ENCODE results near the gene MUS81.
A peak's percentile ranks its signal among the peaks of the same experiment; 100 is the strongest.

The MUS81 gene

DNA sequence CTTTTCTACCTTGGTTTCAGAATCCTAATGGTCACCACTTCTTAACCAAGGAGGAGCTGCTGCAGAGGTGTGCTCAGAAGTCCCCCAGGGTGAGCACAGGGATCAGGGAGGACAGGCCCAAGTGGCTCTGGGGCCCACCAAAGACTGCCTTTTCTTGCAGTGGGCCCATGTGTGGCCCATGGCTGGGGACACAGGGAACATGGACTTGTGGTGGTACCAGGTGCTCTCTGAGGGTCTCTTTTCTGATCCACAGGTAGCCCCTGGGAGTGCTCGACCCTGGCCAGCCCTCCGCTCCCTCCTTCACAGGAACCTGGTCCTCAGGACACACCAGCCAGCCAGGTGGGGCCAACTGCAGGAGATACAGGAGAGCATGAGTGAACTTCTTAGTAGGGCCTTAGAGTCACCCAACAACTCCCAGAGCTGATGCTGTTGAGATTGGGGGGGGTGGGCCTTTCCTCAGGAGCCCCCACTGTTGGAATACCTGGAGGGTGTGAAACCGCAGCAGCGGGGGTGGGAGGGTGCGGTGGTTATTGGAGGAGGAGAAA is 2.0 kb downstream of the MUS81 start:
- DNase-seq = no peak

DNA sequence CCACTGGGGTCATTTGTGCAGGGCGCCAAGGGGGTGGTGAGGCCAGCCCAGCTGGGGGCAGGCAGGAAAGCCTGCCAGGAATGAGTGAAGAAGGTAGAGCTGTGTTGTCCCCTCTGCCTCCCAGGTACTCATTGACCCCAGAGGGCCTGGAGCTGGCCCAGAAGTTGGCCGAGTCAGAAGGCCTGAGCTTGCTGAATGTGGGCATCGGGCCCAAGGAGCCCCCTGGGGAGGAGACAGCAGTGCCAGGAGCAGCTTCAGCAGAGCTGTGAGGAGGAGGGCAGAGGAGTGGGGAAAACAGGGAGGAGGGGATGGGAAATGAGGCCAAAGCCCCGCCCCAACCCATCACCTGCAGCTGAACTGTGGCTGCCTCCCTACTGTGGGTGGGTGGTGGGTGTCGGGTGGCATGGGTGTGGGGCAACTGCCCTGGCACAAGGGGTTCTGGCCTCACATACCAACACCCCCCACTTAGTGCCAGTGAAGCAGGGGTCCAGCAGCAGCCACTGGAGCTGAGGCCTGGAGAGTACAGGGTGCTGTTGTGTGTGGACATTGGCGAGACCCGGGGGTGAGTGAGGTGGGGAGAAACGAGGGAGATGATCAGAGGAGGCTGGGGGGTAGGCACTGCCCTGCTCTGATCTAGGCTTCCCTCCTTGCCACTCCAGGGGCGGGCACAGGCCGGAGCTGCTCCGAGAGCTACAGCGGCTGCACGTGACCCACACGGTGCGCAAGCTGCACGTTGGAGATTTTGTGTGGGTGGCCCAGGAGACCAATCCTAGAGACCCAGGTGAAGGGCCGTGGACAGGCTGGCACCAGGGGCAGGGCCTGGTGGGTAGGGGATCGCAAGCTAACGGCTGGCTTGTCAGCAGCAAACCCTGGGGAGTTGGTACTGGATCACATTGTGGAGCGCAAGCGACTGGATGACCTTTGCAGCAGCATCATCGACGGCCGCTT is 3.0 kb downstream of the MUS81 start:
- no peak for DNase-seq

DNA sequence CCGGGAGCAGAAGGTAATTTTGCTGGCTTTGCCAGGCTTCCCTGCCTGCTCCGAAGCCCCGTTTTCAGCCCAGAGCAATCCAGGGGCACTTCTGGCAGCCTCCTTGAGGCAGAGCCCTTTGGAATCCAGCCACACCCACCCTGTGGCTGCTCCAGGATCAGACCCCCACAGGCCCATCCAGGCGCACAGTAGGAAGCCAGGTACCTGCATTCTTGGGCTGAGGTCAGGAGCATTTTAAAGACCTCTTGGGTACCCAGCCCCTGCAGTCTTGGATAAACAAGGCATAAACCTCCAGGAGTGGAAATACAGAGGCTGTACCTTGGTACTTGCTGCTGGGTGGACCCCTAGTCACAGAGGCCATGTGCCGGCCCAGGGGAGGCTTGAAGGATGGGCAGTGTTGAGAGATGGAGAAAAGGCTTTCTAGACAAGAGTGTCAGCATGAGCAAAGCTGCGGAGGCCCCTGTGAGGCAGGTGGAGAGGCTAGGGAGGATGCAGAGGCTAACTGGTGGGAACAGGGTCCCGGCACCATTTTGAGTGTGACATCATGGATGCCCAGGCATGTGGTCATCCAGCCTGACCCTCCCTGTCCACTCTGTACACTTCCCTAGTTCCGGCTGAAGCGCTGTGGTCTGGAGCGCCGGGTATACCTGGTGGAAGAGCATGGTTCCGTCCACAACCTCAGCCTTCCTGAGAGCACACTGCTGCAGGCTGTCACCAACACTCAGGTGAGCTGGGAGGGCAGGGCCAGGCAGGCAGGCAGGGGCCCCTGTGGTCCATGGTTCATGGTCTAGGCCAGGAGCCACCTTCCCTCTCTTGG is 3.9 kb downstream of the MUS81 start:
- DNase-seq = no peak

DNA sequence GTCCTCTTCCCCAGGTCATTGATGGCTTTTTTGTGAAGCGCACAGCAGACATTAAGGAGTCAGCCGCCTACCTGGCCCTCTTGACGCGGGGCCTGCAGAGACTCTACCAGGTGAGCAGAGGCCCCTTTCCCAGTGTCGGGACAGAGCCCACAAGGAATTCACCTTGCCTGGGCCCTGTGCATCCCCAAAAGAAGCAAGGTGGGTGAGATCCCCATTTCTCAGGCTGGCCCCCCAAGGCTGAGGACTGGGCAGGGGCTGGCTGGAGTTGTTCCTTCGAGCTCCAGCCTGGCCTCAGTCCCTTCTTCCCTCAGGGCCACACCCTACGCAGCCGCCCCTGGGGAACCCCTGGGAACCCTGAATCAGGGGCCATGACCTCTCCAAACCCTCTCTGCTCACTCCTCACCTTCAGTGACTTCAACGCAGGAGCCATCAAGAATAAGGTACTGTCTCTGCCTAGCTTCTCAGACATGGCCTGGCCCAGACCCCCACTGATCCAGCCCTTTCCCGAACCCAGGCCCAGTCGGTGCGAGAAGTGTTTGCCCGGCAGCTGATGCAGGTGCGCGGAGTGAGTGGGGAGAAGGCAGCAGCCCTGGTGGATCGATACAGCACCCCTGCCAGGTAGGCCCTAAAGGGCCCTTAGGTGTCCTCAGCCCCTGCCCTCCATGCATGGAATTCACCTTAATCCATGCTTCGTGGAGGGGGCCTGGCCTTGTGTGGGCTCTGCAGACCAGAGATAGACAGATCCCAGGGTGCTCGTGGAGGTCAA is 4.7 kb downstream of the MUS81 start:
- DNase-seq = no peak

DNA sequence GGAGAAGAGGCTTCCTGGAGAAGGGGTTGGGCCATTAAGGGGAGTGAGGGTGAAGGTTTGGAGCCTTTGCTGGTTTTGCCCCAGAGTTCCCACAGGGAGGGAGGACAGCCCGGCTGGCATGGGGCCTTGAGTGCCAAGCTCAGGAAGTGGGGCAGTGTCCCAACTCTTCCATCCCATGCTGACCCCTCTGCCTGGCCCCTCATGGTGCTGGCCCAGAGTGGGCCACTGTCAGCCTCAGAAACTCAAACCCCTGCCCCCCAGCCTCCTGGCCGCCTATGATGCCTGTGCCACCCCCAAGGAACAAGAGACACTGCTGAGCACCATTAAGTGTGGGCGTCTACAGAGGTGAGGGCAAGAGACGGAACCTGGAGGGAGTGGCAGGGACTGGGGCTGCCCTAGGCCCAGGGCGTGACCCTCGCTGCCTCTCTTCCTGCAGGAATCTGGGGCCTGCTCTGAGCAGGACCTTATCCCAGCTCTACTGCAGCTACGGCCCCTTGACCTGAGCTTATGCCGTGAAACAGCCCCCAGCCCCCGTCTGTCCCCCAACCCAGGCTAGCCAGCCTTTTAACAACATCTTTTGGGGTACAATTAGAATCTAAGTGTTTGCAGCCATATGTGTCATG is 5.4 kb downstream of the MUS81 start:
- no peak for DNase-seq

DNA sequence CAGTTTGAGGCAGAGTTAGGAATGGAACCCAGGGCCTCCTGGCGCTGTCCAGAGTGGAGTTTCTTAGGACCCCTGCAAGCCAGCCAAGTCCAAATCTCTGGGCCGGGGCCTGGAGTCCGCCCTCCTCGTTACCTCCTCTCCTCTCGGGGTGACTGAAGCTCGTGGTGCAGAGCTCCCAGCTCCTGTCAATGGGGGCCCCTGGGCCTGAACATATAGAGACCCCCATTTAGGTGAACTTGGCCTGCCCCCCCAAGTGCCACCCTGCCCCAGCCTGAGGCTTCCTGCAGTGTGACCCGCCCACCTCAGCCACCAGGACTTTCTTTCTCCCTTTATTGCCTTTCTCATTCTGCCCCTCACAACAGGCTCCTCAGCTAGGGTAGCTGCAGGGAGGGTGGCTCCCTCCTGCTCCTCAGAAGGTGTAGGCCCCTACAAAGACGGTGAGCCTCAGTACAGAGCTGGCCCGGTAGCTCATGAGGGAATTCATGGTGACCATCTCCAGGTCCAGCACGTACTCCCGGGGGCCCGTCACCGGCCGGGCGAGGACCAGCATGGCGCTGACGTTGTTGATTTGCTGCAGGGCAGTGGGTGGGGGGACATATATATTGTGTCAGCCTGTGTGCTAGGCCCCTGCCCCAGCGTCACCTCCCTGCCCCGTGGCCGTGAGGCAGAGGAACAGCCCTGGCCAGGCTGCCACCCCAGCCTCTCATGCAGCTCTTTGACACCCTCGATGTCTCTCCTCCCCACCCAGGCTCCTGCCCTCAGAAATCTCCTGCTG is 6.5 kb downstream of the MUS81 start:
- no peak for DNase-seq

DNA sequence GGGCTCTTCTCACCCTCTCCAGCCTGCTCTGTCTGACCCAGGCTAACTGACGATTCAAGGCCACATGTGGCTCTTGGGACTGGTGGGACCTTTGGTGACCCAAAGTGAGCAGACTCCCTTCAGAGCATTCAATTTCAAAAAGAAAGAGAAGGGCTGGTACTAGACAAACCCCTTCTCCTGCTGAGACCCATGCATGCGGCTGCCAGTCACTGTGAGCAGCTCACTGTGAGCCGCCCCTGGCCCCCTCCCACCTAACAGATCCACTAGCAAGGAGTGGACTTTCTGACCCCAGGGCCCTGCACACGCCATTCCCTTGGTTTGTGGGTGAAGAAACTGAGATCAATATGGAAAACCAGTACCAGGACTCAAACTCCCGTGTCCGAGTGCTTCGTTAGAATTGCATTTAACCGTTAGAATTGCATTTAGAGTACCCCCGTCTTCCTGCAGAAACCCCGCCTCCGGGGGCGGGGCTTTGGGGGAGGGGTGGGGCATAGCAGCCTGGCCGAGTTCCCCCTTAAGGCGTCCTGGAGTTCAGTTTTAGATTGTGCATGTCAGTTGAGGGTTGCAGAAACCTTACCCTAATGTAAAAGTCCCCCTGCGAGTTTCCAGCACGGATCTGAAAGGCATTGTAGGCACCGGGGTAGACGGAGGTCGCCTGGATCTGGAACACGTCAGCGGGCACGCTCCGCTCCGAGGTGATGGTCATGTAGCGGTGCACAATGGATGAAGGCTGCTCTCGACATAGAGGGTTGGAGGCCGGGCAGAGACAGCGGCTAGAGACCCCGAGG is 7.2 kb downstream of the MUS81 start:
- DNase-seq = no peak

DNA sequence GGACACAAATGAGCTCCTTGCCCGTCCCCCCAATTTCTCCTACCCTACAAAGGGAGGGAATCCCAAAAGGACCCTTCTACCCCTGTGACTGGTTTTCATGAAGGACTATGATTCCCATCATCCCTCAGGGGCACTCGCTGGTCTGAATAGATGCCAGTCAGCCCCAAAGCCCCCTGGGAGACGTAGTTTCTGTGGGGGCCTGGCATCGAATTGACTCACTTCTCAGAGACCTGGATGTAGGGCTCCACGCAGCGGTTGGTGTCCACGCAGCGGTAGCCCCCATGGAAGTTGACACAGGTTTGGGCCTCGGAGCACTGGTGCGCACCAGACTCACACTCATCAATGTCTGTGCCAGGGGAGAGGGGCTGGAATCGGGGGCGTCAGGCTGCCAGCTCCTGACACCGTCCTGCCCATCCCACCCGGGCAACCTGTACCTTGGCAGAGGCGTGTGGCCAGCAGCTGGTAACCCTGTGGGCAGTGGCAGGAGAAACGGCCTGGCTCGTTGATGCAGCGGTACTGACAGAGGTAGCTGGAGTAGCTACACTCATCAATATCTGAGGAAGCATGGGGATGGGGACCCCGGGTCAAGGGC is 7.9 kb downstream of the MUS81 start:
- DNase-seq = no peak

DNA sequence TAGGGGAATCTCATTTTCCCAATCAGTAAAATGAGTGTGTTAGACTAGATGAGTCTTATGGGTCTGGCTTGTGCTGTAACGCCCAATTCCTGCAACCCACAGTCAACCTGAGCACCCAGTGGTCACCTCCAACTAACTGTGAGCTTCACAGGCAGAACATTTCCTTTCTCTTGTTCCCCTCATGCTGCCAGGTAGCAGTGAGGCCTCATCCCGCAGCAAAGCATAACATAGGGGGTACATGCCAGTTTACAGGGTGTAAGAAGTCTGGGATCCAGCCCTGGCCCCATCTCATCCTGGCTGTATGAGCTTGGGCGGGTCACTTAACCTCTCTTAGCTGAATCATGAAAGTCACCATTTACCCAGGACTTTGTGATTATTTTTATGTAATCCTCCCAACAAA is 8.7 kb downstream of the MUS81 start:
- DNase-seq = no peak

DNA sequence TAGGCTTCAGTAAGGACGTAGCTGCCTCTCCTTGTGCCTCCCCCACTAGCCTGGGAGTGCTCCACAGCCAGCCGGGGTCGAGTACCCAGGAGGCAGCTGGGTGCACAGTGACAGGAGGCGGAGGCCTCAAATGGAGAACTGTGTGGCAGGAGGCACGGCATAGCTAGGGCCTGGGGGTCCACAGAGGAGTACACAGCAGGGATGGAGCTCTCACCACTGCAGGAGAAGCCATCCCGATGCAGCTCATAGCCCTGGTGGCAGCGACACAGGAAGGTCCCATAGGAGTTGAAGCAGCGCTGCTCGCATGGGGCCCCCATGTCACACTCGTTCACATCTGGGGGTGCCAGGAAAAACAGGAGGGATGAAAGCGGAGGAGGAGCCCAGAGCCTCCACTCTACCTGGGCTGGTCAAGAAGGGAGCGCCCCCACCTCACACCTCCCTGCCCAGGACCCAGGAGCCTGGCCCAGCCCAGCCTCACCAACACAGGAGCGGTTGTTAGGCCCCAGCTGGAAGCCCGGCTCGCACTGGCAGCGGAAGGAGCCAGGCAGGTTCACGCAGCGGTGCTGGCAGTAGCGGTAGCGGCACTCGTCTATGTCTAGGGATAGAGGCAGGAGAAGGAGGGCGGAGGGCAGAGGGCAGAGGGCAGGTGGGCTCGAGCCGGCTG is 9.5 kb downstream of the MUS81 start:
- DNase-seq = no peak

DNA sequence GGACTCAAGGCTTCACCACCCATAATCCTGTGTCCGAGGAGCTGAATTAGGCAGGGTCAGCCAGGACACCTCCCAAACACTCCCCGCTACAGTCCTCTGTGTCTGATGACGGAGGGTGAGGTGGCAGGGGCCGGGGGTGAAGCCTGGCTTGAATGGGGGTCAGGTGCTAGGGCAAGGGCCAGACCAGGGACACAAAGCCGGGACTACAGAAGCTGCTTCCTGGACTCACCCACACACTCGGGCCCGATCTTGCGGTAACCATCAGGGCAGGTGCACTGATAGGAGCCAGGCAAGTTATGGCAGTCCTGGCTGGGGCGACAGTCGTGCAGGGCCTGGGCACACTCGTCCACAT is 10.1 kb downstream of the MUS81 start:
- DNase-seq = no peak

DNA sequence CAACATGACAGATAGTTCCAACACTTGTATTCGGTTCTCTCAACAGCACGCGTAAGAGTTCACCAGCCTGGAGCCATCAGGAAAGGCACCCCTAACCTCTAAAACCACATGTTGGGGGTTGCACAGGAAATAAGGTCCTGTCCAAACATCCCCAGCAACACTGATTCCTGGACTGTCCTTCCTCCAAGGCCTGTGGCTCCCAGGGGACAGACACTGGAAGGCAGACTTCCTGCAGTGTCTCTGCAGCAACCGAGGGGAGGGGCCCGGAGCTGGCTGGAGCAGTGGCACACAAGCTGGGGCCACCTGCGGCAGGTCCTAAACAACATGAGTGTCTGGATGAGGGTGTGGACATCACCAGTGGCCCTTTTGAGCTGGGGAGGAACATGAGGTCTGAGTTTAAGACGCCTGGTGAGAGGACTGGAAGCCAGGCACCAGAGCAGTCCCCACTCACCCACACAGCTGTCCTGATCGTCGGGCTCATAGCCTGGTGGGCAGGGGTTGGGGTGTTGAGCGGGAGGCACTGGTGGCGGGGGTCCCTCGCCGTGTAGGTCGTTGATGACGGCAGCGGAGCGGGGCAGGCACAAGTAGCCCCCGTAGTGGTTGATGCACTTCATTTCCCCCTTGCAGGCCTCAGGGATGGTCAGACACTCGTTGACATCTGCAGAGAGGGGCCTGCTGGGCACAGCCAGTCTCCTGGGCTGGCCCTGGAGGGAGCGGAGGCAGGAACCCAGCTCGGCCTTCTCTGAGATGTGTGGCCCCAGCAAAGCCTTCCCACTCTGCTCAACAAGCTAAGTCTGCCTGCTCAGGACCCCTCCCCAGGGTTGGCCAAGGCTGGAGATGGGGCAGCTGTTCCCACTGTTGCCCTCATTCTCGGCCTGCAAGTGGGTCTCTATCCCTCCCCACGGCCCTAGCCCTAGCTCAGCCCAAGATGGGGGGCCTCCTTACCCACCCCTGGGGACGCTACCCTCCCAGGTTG is 10.8 kb downstream of the MUS81 start:
- no peak for DNase-seq

DNA sequence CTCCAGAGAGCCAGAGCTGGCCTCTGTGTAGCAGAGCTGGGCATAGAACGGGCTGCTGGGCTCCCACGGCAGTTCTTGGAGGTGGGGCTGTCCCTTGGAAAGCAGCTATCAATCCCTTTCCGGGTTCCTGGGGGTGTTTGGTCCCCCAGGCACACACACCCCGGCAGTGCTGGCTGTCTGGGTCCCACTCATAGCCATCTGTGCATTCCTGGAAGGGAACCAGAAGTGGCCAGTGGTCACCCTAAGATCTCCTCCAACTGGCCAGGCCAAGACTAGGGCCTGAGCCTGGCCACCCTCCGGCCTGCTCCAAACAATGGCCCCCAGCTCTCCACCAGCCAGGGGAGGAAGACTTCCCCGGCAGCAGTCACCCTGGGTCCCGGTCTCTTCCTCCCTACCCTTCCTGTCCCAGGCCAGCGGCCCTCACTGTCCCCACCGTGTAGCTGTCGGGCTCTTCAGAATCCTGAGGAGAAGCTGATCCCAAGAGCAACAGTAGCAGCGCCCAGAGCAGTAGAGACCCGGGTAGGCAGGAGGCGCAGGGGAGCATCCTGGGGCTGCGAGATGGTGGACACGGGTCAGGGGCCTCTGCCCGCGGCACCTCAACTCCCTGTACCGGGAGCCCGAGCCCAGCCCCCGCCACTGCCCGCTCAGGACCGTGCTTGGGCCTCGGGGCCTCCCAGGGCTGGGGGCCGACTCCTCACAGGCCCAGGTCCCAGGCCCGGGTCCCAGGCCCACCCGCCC is 11.7 kb downstream of the MUS81 start:
- DNase-seq = no peak

DNA sequence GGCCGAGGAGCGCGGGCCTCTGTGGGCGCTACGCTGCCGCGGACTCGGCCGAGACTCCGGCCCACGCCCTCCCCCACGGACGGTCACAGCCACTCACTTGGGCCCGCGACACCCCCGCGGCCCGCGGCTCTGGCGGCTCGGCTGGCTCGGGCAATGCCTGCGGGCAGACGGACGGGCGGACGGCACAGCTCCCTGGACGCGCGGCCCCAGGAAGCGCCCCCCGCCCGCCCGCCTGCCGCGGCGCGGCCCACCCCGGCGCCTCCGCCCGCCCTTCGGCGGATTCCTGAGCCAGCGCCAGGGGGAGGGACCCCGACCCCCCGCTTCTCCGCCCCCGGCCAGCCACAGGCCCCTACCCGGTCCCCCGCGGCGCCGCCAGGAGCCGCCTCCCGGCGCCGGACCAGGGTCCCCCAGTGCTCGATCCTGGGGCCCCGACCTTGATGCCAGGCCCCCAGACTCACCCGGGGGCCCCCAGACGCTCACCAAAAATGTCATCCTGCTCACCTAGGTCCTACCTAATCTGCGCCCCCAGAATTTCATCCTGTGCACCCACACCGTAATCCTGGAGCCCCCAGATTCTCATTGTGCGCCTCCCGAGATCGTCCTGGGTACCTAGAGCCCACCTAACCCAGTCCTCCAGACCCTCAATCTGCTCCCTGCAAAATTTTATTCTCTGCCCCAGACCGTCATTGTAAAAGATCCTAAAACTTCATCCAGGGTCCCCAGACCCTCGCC is 12.5 kb downstream of the MUS81 start, which contains the start of gene EFEMP2:
Gene EFEMP2 (minus strand): TSS at position 215 of the 732 bp plus-strand sequence. CDS start 446 bp downstream, outside the sequence.
- DNase-seq = no peak

DNA sequence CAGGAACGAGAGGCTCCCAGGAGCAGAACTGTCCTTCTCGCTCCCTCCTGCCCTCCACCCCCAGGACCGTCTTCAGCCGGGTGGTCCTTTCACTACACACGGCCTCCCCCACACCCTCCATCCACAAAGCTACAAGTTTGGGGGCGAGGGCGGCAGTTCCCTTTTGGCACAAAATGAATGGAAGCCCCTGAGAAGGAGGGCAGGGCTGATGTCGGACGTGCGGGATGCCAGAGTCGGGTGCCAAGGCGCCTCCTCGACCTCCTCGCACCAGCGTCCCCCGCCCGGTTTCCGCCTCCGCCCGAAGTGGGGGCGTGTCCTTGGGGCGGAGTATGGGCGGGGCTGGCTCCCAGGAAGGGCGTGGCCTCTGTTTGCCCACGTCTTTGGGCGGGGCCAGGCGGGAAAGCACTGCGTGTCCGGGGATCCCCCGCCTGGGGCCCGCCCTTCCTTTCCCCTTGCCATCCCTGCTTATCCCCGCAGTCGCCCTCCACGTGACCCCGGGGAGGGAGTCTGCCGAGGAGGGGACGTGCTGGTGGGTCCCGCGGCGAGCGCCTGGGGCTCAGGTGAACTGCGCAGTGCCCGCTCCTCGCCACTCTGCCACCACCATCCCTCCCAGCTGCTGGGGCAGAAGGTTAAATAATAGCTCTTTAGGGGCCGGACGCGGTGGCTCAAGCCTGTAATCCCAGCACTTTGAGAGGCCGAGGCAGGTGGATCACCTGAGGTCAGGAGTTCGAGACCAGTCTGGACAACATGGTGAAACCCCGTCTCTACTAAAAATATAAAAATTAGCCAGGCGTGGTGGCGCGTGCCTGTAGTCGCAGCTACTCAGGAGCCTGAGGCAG is 13.3 kb downstream of the MUS81 start:
- peak; percentile 73 for DNase-seq

DNA sequence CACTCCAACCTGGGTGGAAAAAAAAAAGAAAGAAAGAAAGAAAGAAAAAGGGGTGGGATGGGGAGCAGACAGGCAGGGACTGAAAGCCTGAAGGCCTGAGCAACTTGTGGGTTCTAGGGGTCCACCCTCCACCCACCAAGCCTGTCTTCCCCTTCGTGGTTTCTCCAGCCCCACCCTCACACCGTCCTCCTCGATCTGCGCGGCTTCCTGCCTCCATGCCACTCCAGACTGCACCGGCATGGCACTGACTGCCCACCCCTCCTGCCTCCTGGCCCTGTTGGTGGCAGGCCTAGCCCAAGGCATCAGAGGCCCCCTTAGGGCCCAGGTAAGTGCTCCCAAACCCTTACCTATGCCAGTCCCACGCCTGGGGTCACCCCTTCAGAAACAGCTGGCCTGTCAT is 19.4 kb downstream of the MUS81 start, which contains the start of gene CTSW:
Gene CTSW (plus strand): TSS at position 221 of the 400 bp plus-strand sequence. CDS start 18 bp downstream, at position 239.
- no peak for DNase-seq

All from NCI-H1048 (cell line).